GM13977 (cell line): Measurements from ENCODE around the gene AMH.
"Not testable (repeated sequence)": the region's sequence is repeated elsewhere in the genome, so short reads cannot be mapped to it uniquely, and the experiment has no call there.

Source experiments
- DNase-seq: peaks from one replicate; pipeline ENCODE4 v3.0.0; 2012; ENCODE audit warnings: low spot score
- CTCF ChIP-seq: IDR thresholded peaks from 2 replicates; pipeline ENCODE4 v1.5.1; 2012; ENCODE audit warnings: mild to moderate bottlenecking, control low read depth; ENCODE audit not compliant: insufficient read depth; ENCODE audit errors: extremely low read depth, missing control alignments
- in situ Hi-C: fragments of 300-500 bp; cut with MboI; formaldehyde crosslinking; loops from one replicate; pipeline ENCODE4 v1.12.0; 2022; ENCODE audit warnings: low sequenced_read_pairs, low pct_unique_long_range_greater_than_20kb, mixed read lengths, inconsistent platforms; ENCODE audit not compliant: unreplicated experiment

AMH gene

GRCh38 chr19:2274931-2275535, 25.9 kb downstream of the AMH start:
- peak; percentile 60 for TF ChIP-seq CTCF
- in situ Hi-C loops: loop anchor here (25.0 kb wide), 1 partner anchor 337 kb away; no protein-coding TSS in a partner anchor
- peak; percentile 72 for DNase-seq

GRCh38 chr19:2275588-2276428, 26.7 kb downstream of the AMH start:
- no peak for DNase-seq
- in situ Hi-C loops: no loop called here
- TF ChIP-seq CTCF: no peak

- in situ Hi-C loops: no loop called here
- no peak for DNase-seq
- no peak for TF ChIP-seq CTCF
These were observed 27.4 kb downstream of the AMH start for GRCh38 chr19:2276429-2276986.

- in situ Hi-C loops: no loop called here
- no peak for TF ChIP-seq CTCF
- no peak for DNase-seq
These were observed 28.0 kb downstream of the AMH start for GRCh38 chr19:2277138-2277537.

- DNase-seq: no peak
- in situ Hi-C loops: no loop called here
- no peak for TF ChIP-seq CTCF
These were observed 29.5 kb downstream of the AMH start for GRCh38 chr19:2278459-2279158.

- no peak for DNase-seq
- no peak for TF ChIP-seq CTCF
- in situ Hi-C loops: no loop called here
These were observed 31.6 kb downstream of the AMH start for GRCh38 chr19:2280633-2281264.

GRCh38 chr19:2281265-2282061, 32.3 kb downstream of the AMH start:
- DNase-seq, in situ Hi-C loops: not testable (repeated sequence)
